ENCODE measurements around the gene SENP2.
"Not testable (repeated sequence)": the region's sequence is repeated elsewhere in the genome, so short reads cannot be mapped to it uniquely, and the experiment has no call there.

SENP2 gene

DNA sequence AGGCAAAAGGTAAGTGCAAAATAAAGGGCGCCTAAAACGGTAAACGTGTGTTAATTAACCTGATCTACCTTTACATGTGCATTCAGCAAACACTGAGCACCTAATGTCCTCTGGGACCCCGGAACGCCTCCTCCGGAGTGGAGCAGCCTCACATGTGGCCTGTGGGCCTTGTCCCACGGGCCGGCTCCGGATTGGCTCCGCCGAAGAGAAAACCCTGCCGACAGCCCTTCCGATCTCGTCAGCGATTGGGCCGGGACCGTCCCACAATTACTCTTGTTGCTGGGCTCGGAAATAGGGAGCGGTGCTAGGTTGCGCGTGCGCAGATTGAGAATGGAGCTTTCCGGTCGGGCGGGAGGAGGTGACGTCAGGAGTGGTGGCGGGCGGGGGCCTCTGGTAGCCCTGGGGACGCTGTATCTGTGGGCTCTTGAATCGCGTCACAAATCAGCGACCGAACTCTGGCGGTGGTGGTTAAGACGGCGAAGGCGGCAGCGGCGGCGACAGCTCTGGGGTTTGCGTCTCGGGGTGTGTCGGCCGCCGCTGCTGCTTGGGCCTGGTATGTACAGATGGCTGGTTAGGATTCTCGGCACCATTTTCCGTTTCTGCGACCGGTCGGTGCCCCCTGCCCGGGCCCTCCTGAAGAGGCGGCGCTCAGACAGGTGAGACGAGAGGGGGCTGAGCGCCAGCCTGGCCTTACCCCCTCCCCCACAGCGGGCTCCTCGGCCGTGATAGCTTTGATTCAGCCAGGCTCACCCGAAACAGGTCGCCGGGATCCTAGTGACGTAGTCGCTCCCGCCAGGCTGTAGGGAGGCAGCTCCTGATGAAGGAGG lies at the start of gene SENP2:
SENP2 (plus strand) TSS at position 437 of the 827 bp plus-strand sequence; CDS start at position 556, 119 bp downstream.
- peak; percentile 99 for DNase-seq

DNA sequence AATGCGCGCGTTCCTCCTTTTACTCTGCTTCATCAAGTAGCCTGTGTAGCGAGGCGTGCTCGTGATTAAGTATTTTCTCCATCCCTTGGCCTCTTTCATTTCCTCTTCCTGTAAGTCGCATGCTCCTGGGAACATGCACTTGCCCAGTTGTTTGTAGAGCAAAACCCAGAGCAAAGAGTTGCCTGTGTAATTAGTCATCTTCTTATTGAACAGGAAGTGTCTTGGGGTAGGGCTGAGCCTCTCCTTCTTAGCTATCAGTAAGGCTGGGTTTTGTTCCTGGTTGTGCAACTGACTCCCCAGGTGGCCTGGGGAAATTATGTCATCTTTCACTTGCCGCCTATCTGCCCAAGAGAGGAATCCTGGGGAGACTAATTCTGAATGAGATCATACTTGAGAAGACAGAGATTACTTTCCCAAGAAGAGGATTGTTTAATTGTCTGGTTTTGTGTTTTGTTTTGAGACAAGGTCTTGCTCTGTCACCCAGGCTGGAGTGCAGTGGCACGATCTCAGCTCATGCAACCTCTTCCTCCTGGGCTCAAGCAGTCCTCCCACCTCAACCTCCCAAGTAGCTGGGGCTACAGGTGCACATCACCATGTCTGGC lies 48.6 kb upstream of the SENP2 start:
- peak; percentile 19 for DNase-seq

DNA sequence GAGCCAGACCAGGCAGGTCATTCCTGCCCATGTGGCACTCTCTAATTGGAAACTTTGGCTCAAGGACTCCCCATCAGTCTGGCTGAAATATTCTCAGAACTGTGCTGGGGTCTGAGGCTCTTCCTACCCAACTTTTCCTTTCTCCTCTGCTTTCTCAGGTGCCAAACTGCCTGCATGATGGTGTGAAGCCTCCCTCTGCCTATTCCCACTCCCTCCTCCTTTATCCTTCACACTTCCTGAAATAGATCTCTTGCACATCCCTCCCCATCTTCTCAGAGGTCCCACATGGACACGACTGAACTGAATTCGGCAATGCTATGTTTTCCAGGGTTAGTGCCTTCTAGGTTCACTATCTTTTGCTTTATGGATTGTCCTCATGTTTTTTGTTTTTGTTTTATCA lies 46.2 kb upstream of the SENP2 start:
- no peak for DNase-seq

DNA sequence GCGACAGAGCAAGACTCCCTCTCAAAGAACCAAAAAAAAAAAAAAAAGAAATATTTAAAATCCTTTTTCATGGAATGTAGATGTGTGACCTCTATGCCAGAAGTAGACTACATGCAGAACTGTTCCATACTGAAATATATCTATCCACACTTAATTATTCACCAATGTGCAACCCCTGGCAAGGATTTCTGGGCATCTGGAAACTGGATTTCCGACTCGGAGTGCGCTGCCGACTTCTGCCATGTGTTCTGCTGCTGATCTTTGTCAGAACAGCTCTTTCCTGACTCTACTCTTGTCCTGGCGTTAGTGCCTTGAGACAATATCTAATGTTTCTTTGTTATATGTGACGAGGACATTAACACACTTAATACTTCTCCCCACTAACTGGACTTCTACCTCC lies 45.4 kb upstream of the SENP2 start:
- DNase-seq = no peak

DNA sequence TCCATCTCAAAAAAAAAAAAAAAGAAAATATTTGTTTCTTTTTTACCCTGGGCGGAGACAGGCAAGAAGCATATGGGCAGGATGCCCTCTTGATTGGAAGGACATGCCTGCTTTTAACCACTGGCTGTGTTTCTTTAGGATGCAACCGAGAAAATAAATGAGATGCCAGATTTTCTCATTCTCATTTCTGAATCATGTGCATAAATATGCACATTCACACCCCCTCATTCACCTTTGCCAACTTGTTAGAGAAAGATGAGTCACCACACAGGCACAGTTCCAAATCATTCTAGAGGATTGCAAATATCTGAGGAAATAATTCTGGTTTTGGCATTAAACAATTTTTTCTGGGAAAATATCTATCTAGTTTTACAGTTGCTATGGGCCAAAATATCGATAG lies 37.0 kb upstream of the SENP2 start:
- no peak for DNase-seq

DNA sequence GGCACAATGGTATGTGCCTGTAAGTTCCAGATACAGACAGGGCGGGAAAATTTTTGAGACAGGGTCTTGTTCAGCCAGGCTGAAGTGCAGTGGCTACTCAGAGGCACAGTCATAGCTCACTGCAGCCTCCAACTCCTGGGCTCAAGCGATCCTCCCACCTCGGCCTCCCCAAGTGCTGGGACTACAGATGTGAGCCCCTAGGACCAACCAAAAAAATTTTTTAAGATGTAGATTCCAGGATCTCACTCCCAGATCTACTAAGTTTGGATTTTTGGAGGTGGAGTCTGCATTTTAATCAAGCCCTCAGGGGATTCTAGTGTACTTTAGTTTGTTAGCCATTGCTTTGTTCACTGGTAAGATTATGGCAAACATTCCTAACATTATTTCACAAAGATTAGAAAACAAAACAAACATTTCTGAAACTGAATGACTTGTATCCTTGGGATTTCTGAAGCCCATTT lies 36.4 kb upstream of the SENP2 start:
- DNase-seq = no peak

DNA sequence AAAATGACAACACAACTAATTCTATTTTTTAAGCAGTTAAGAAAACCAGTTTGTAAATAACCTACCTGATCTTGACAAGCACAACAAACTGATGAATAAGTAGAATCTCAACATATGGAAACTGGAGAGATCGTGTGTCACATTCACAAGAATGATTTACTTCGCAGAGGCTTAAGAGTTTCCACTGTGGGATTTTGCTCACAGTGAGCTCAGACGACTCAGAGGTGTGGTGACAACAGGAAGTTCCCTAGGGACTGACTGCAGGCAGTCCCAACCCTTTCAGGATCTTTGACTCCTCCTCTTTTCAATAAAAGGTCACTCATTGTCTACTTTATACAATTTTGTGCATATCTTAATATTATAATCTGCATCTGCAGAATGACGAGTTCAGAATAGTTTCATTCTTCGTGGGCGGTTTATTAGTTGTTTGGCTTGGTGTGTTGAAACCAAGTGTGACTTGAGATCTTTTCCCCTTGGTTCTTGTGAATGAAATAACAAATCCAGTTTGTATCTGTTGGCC lies 33.7 kb upstream of the SENP2 start, which contains the start of gene LIPH:
LIPH (minus strand) TSS at position 231 of the 520 bp plus-strand sequence; CDS start at position 114, 117 bp downstream.
- no peak for DNase-seq

DNA sequence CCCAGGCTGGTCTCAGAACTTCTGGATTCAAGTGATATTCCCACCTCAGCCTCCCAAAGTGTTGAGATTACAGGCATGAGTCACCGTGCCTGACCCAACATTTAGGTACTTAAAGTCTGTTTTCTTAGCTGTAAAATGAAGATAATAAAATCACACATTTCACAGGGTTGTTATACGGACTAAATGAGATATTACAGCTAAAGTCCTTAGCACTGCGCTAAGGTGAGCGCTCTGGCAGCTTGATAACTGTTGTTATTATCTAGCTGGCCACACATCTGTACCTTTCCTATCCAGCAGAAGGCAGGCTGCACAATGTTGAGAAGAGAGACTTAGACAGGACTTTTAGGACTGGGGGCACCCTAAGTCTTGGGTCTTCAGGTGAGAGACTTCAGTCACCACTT lies 31.0 kb upstream of the SENP2 start:
- DNase-seq = no peak

DNA sequence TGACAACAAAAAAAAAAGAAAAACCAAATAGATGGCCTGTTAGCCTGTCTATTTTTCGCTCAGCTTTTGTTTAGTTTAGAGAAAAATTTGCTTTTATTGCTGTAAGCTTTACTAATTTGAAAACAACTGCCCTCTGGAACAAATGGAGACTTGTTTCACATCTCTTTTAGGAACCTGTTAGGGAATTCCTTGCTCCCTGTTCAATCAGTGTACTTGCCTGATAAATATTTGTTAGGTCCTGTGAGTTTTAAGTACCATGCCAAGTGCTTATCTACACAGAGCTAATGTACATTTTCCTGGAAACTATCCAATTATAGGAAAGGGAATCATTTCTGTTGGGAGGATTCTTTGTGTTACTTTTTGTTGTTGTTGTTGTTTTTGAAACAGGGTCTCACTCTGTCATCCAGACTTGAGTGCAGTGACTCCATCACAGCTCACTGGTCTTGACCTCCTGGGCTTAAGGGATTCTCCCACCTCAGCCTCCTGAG lies 30.2 kb upstream of the SENP2 start:
- DNase-seq = no peak

DNA sequence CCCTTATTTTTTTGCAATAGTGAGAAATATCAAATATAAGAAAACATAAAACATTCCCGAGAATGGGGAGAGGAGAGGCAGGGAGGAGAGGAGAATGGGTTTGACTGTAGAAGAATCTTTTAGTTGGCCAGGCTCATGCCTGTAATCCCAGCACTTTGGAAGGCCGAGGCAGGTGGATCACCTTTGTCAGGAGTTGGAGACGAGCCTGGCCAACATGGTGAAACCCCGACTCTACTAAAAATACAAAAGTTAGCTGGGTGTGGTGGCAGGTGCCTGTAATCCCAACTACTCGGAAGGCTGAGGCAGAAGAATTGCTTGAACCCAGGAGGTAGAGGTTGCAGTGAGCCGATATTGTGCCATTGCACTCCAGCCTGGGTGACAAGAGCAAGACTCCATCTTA lies 29.5 kb upstream of the SENP2 start:
- not testable (repeated sequence) for DNase-seq

DNA sequence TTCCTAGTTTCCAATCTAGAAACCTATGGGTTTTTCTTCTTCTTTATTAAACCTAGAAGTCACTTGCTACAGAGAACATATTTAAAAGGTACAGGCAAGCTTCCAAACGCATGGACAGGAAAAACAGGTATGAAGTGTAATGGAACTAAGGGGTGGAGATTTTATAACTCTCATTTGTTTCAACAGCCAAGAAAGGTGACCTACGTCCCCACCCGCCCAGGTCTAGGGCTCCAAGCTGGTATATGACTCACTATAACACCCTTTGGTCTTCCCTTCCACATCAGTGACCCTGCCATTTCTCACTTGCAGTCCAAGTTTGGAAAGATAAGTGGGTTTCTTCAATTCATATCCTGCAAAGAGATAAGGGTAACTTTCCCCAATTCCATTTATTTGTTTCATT lies 27.7 kb upstream of the SENP2 start:
- DNase-seq = no peak

DNA sequence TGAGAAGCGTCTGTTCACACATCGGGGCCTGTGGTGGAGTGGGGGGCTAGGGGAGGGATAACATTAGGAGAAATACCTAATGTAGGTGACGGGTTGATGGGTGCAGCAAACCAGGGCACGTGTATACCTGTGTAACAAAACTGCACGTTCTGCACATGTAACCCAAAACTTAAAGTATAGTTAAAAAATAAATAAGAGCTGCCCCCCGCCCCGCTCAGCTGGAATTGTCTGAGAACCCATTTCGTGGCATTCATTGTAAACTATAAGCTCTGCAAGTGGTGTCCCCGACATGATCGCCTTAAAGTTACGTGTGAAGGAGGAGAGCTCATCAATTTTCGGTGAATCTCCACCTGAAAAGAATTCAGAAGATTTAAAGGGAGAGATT lies 26.4 kb upstream of the SENP2 start:
- no peak for DNase-seq

DNA sequence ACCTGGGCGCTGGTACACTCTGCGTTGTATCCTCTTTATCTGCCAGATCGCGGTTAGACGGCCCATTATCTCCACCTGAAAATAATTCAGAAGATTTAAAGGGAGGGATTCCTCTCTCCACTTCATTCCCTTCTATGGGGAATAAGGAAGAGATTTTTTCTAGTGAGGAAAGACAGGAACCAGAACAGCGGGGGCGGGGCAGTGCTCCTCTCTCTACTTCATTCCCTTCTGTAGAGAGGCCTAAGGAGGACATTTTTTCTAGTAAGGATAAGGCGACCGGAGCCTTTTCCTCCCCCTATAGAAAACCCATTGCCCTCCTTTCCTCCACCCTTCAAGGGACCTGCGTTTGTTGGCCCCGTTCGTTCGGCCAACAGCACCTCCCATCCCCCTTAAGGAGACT lies 25.4 kb upstream of the SENP2 start:
- no peak for DNase-seq

DNA sequence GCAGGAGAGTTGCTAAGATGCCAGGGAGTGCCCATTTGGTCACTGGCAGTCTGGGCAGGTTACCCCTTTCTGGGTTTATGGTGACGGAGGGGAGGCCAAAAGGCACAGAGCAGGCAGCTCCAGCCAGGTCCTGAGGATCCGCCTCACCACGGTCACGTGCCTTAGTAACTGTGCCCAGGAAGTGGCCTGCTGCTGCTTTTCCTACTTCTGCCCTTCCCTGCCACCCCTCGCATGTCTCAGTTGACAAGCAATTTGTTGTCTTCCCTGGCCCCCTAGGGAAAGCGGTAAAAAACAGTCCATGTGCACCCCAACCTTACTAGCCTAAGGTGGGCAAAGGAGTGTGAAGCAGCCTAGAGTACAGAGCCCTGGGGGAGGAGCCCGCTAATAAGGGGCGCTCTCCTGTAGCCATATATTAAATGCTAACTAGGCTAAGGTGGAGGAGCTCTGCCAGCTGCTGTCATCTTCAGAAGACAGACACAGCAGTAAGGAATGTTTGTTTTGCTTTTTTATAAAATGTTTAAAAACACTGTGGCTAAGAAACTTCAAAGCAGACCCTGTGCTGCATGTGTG lies 24.6 kb upstream of the SENP2 start:
- DNase-seq = no peak

DNA sequence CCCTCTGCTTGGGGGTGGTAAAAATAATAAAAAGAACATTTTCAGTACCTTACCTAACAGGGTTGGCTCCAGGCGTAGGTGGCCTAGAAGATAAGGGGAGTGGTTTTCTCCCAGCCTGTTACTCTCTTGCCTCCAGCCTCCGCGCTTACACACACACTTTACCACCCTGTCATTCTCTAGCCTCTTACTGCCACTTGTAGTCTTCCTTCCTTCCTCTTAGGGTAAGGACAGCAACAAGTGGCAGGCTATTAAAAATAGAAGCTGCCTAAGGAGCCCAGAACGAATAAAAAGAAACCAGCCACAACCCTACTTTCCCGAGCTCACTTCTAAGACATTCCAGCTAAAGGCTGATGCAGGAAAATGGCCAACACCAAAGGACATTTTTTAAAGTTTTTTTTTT lies 24.1 kb upstream of the SENP2 start:
- no peak for DNase-seq

DNA sequence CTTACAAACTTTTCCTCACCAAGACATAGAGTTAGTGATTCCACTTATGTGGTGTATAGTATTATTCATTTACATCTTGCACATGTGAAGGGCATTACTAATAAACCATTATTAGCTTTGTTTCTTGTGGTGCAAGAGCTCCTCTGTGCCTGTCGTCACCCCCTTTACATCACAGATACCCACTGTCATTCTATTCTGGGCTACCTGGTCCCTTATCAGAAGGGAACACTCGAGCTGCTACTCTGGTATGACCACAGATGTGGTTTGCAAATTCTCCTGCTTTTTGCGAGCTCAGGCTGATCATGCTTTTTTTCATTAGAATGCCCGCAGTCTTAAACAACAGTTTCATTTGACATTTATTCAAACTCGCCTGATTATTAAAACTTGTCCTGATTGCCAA lies 13.9 kb upstream of the SENP2 start:
- no peak for DNase-seq

DNA sequence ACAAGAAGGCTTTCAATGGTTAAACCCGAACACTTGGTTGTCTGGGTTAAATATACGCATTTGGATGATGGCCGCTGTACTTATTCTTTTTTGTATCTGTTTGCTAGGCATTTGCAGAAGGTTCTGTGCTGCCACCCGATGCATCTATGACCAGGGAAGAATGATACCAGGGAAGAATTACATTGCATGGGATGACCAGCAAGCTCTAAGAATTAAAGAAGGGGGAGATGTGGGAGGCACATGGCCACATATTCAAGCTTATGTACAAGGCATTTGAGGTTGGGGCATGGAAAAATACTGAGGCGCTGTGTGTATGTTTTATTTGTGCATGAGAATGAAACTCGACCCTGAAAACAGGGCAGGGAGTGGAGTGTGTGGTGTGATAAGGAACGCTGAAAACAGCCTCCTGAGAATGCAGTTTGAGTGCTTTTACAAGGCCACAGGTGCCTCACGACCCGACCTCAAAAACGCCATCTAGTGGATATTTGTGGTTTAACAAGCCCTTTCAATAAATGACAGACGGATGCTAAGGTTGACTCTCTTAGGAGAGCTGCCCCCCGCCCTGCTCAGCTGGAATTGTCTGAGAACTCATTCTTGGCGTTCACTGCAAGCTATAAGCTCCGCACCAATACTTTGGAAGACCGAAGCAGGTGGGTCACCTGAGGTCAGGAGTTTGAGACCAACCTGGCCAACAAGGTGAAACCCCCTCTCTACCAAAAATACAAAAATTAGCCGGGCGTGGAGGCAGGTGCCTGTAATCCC lies 10.8 kb upstream of the SENP2 start:
- peak; percentile 30 for DNase-seq

DNA sequence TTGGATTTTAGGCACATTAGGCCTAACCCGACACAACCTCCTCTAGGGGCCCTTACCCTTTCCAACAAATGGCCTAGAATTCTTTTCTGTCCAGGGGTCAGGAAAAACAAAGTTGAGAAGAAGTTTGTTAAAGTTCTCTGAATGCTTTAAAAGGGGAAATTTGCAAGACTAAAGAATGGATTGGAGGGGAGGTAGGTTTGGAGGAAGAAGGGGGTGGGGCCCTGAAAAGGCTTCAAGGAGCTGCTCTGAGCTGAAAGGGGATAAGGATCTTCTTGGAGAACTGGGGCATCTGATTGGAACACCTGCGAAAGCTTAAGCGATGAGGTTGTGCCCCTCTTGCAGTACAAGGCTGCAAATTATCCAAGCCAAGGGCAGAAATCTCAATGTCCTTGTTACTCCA lies 3.9 kb upstream of the SENP2 start:
- no peak for DNase-seq

DNA sequence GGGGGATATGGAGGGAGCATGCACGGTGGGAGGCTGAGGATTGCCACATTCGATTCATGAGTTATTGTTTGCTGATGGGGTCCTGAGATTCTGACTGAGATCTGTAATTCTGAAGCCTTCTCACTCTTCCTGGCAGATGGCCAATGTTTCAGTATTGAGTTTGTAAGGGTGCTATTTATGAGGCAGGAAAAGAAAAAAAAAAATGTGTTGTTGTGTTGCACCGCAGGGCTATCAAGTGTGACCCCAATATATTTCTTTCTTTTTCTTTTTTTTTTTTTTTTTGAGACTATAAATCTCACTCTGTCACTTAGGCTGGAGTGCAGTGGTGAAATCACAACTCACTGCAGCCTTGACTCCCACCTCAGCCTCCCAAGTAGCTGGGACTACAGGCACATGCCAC lies 3.2 kb upstream of the SENP2 start:
- DNase-seq = no peak

DNA sequence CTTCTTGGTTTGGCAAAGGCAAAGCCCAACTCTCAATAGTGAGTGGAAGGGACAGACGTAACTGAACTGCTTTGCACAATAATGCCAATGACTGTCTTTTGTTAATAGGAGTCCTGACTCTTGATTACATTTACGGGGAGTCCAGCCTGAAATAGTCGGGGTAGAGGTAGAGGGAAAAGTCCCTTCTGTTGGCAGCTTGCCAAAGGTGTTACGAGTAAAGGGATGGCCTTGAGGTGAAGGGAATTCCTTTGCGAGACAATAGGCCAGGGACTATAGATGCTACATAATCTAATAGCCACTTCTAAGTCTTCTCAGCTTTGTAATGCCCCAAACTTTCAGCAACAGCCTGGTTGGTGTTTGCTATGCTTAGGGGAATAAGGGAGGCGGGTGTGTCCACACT lies 2.2 kb upstream of the SENP2 start:
- DNase-seq = no peak

DNA sequence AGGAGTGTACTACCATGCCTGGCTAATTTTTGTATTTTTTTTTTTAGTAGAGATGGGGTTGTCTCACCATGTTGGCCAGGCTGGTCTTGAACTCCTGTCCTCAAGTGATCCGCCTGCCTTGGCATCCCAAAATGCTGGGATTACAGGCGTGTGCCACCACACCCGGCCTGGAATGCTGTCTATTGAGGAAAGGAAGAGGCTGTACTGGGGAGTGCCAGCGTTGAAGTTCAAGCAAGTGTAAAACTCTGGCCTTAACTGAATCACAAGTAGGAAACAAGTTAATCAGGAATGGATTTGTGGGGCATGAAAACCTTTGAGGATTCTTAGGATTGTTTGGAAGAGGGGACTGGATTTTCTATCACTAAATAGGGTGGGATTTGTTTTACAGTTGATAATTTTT lies 1.4 kb upstream of the SENP2 start:
- DNase-seq = no peak

DNA sequence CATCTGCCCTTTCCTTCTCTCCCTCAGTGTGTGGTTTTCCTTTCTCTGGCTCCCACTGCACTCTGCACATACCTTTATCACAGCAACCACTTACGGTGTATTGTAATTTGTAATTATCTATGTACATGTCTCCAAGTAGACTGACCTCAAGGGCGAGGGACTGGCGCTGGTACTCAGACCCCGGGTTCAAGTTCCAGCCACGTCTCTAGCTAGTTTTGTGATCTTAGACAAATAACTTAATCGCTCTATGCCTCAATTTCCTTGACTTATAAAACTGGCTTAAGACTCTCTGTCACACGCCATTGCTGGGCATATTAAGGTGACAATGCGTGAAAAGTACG lies 607 bp upstream of the SENP2 start:
- no peak for DNase-seq

DNA sequence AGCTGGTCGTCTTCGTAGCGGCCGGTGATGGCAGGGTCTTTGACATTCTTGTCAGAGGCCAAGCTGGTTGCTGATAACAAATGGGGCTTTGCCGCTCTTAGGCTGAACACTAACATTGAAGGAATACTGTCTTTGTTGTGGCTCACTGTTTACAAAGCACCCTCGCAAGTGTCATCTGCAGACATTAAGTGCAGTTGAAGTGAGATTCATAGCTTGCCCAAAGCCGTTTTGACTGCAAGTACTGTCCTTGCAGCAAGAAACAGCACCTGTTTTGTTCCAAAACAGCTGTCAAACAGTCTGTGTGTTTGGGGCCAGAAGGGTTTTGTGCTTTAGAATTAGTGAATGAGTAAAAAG lies 568 bp downstream of the SENP2 start:
- DNase-seq = no peak
